Fibroblast of mammary gland (primary cell): ENCODE measurements around the gene RASGEF1C.
A peak's percentile ranks its signal among the peaks of the same experiment; 100 is the strongest.
"Not testable (repeated sequence)": the region's sequence is repeated elsewhere in the genome, so short reads cannot be mapped to it uniquely, and the experiment has no call there.

ENCODE experiments used
- DNase-seq: peaks from one replicate; pipeline ENCODE4 v3.0.0-alpha.2; 2010; ENCODE audit warnings: low read depth
- H3K4me3 ChIP-seq: 2 replicates; pipeline ENCODE4 v1.5.1; 2011; ENCODE audit warnings: low read depth, mild to moderate bottlenecking, low read length, moderate library complexity; ENCODE audit not compliant: control insufficient read depth
- CTCF ChIP-seq: conservative IDR thresholded peaks from 2 replicates; pipeline ENCODE4 v1.5.1; 2011; ENCODE audit warnings: low read depth, low read length, inconsistent platforms; ENCODE audit not compliant: control insufficient read depth, insufficient read depth

RASGEF1C gene

GRCh38 chr5:180212363-180213255, 3.6 kb upstream of the RASGEF1C start:
- no peak for TF ChIP-seq CTCF
- peak; percentile 30 for DNase-seq
- no peak overlapping the region for H3K4me3 ChIP-seq

GRCh38 chr5:180211761-180212035, 2.7 kb upstream of the RASGEF1C start:
- TF ChIP-seq CTCF = no peak
- no peak overlapping the region for H3K4me3 ChIP-seq
- DNase-seq = no peak

- no peak for DNase-seq
- no peak for TF ChIP-seq CTCF
- no peak overlapping the region for H3K4me3 ChIP-seq
These were observed 2.1 kb upstream of the RASGEF1C start for GRCh38 chr5:180210961-180211760.

- not testable (repeated sequence) for DNase-seq, H3K4me3 ChIP-seq
These were observed 1.1 kb upstream of the RASGEF1C start for GRCh38 chr5:180210077-180210476.

- TF ChIP-seq CTCF = no peak
- no peak for DNase-seq
- no peak overlapping the region for H3K4me3 ChIP-seq
These were observed 453 bp downstream of the RASGEF1C start for GRCh38 chr5:180208435-180209081.

- DNase-seq = no peak
- TF ChIP-seq CTCF = no peak
- no peak overlapping the region for H3K4me3 ChIP-seq
These were observed 975 bp downstream of the RASGEF1C start for GRCh38 chr5:180208038-180208434.

GRCh38 chr5:180207593-180207992, 1.4 kb downstream of the RASGEF1C start:
- no peak overlapping the region for H3K4me3 ChIP-seq
- no peak for DNase-seq
- TF ChIP-seq CTCF = no peak
